Naive thymus-derived CD4-positive, alpha-beta T cell (primary cell): ENCODE measurements around the gene HOTAIR. TPM values are rescaled to one million over a fixed set of nuclear protein-coding genes. Genes with fewer than 3 reads are reported as not detected.

Experiments
- ATAC-seq: fragments of 150-1000 bp; cut with Tn5 transposase; 2 replicates; pipeline ENCODE4 v1.10.0; 2021; ENCODE audit warnings: mild to moderate bottlenecking, moderate library complexity
- CTCF ChIA-PET: fragments of 350-600 bp; sonication (Branson Sonifier 250); formaldehyde crosslinking; loops from one replicate; lab custom pipeline; 2021; ENCODE audit warnings: antibody characterized with exemption; lab: Charles Lee
- POLR2A ChIA-PET: fragments of 350-600 bp; sonication (Branson Sonifier 250); formaldehyde crosslinking; loops from one replicate; lab custom pipeline; 2021; ENCODE audit warnings: antibody characterized with exemption, inconsistent platforms; lab: Charles Lee
- DNase-seq, 9 donors: peaks; one replicate each; pipeline versions ENCODE4 v3.0.0 to v3.0.0-alpha.2; 2020 to 2022; ENCODE audit warnings: mixed read lengths in 1 of 9
- H3K27ac ChIP-seq: one replicate; pipeline ENCODE4 v1.7.0; 2013; ENCODE audit warnings: mild to moderate bottlenecking, low read depth, low read length, moderate library complexity
- H3K27me3 ChIP-seq, 2 donors: one replicate each; pipeline ENCODE4 v1.7.0; 2013; ENCODE audit warnings: low read length in 2 of 2, mild to moderate bottlenecking in 2 of 2, moderate library complexity in 2 of 2; ENCODE audit not compliant: control insufficient read depth in 2 of 2, insufficient read depth in 2 of 2
- H3K36me3 ChIP-seq, 3 experiments: 1 replicate in 2 of 3; 2 replicates in 1 of 3; pipeline ENCODE4 v1.7.0; 2013; ENCODE audit warnings: low read length in 3 of 3, mild to moderate bottlenecking in 3 of 3, moderate library complexity in 1 of 3; ENCODE audit not compliant: insufficient read depth in 3 of 3, control insufficient read depth in 2 of 3
- H3K4me1 ChIP-seq, 2 donors: one replicate each; pipeline ENCODE4 v1.7.0; 2013; ENCODE audit warnings: low read length in 2 of 2, mild to moderate bottlenecking in 2 of 2, moderate library complexity in 1 of 2; ENCODE audit not compliant: control insufficient read depth in 2 of 2, insufficient read depth in 2 of 2
- H3K4me3 ChIP-seq: 2 replicates; pipeline ENCODE4 v1.7.0; 2013; ENCODE audit warnings: mild to moderate bottlenecking, low read length
- H3K9me3 ChIP-seq, 3 experiments: 1 replicate in 2 of 3; 2 replicates in 1 of 3; pipeline ENCODE4 v1.7.0; 2013; ENCODE audit warnings: low read length in 3 of 3; ENCODE audit not compliant: control insufficient read depth in 2 of 3
- H3K27ac Mint-ChIP-seq, 9 donors: one replicate each; pipeline ENCODE4 v1.8.0; 2020 to 2022; ENCODE audit warnings: mixed read lengths in 9 of 9, mild to moderate bottlenecking in 8 of 9, moderate library complexity in 5 of 9, inconsistent platforms in 2 of 9
- H3K27me3 Mint-ChIP-seq, 5 donors: one replicate each; pipeline ENCODE4 v1.8.0; 2021 to 2022; ENCODE audit warnings: mixed read lengths in 5 of 5, mild to moderate bottlenecking in 1 of 5
- H3K36me3 Mint-ChIP-seq, 5 donors: one replicate each; pipeline ENCODE4 v1.8.0; 2020 to 2022; ENCODE audit warnings: mixed read lengths in 5 of 5, mild to moderate bottlenecking in 3 of 5, inconsistent platforms in 1 of 5
- H3K4me1 Mint-ChIP-seq, 7 donors: one replicate each; pipeline ENCODE4 v1.8.0; 2020 to 2022; ENCODE audit warnings: mixed read lengths in 7 of 7, mild to moderate bottlenecking in 3 of 7, inconsistent platforms in 1 of 7
- H3K4me3 Mint-ChIP-seq, 10 donors: one replicate each; pipeline ENCODE4 v1.8.0; 2020 to 2022; ENCODE audit warnings: mild to moderate bottlenecking in 10 of 10, mixed read lengths in 10 of 10, moderate library complexity in 6 of 10, inconsistent platforms in 2 of 10
- H3K9me3 Mint-ChIP-seq, 11 donors: one replicate each; pipeline ENCODE4 v1.8.0; 2020 to 2022; ENCODE audit warnings: mixed read lengths in 11 of 11, mild to moderate bottlenecking in 4 of 11, inconsistent platforms in 1 of 11, moderate library complexity in 1 of 11
- intact Hi-C, 2 donors: fragments of 100-400 bp; cut with micrococcal nuclease; formaldehyde crosslinking; loops; one replicate each; pipeline ENCODE4 v1.15.1; 2023
- polyA plus RNA-seq, 2 donors: library from polyadenylated mRNA; unstranded; fragments of 300-500 nt; fragmentation: Illumina TruSeq; gene quantifications; one replicate each; pipeline ENCODE4 v1.2.3, GENCODE V29; 2021
- total RNA-seq, 6 experiments: library from RNA in 5 of 6; stranded (reverse) in 5 of 6; gene quantifications; 1 replicate in 5 of 6; 2 replicates in 1 of 6; pipeline ENCODE4 v1.2.3 and lab custom pipeline; 2021 to 2026

The HOTAIR gene
- total and polyA plus RNA-seq, 7 experiments from 2014 or later: not detected

GRCh38 chr12:53932915-53933314 is 41.8 kb downstream of the HOTAIR start:
- peaks cover 0 to 3% of the 10 kb centered on the region in 2 donors for H3K4me1 ChIP-seq
- ChIA-PET POLR2A (no interaction called here), CTCF (no interaction called here)
- H3K27me3 Mint-ChIP-seq: peaks cover 96 to 100% (median 97%) of the 10 kb centered on the region in 5 donors
- H3K4me3 Mint-ChIP-seq: no peak overlapping the region
- peaks cover 0 to 1% (median 0%) of the 10 kb centered on the region in 5 donors for H3K36me3 Mint-ChIP-seq
- no peak overlapping the region for H3K27ac ChIP-seq
- DNase-seq (no peak), ATAC-seq (no peak)
- peaks cover 15 to 30% of the 10 kb centered on the region in 2 donors for H3K27me3 ChIP-seq
- no peaks in the 10 kb centered on the region for H3K9me3 ChIP-seq
- H3K27ac Mint-ChIP-seq: no peak overlapping the region
- H3K36me3 ChIP-seq: no peaks in the 10 kb centered on the region
- intact Hi-C loops: no loop called here
- H3K4me3 ChIP-seq: no peak overlapping the region
- H3K4me1 Mint-ChIP-seq: peaks cover 4 to 31% (median 23%) of the 10 kb centered on the region in 7 donors
- peaks cover 0 to 29% (median 5%) of the 10 kb centered on the region in 11 donors for H3K9me3 Mint-ChIP-seq

GRCh38 chr12:53931844-53932581 is 42.7 kb downstream of the HOTAIR start:
- Mint-ChIP-seq H3K4me1 (peaks cover 4 to 26% (median 18%) of the 10 kb centered on the region in 7 donors), H3K27me3 (peaks cover 92 to 100% (median 95%) of the 10 kb centered on the region in 5 donors), H3K27ac (no peak overlapping the region), H3K4me3 (no peak overlapping the region), H3K36me3 (peaks cover 0 to 3% (median 0%) of the 10 kb centered on the region in 5 donors), H3K9me3 (peaks cover 0 to 26% (median 5%) of the 10 kb centered on the region in 11 donors)
- CTCF ChIA-PET: no interaction called here
- Histone ChIP-seq H3K36me3 (no peaks in the 10 kb centered on the region), H3K4me3 (no peak overlapping the region), H3K9me3 (no peaks in the 10 kb centered on the region), H3K27me3 (peaks cover 12 to 28% of the 10 kb centered on the region in 2 donors), H3K27ac (no peak overlapping the region), H3K4me1 (peaks cover 0 to 3% of the 10 kb centered on the region in 2 donors)
- intact Hi-C loops: no loop called here
- no peak for DNase-seq
- POLR2A ChIA-PET: no interaction called here
- no peak for ATAC-seq

GRCh38 chr12:53930591-53931255 is 44.0 kb downstream of the HOTAIR start:
- Histone ChIP-seq H3K4me1 (peaks cover 0 to 3% of the 10 kb centered on the region in 2 donors), H3K4me3 (no peak overlapping the region), H3K9me3 (no peaks in the 10 kb centered on the region), H3K27me3 (peaks cover 13 to 28% of the 10 kb centered on the region in 2 donors), H3K36me3 (no peaks in the 10 kb centered on the region), H3K27ac (no peak overlapping the region)
- intact Hi-C loops: no loop called here
- POLR2A ChIA-PET: no interaction called here
- Mint-ChIP-seq H3K36me3 (peaks cover 0 to 3% (median 0%) of the 10 kb centered on the region in 5 donors), H3K27me3 (peaks cover 93 to 100% (median 96%) of the 10 kb centered on the region in 5 donors), H3K4me1 (peaks cover 4 to 16% (median 8%) of the 10 kb centered on the region in 7 donors), H3K4me3 (no peak overlapping the region), H3K9me3 (peaks cover 0 to 27% (median 5%) of the 10 kb centered on the region in 11 donors), H3K27ac (peak overlapping the region in 1 of 9 donors; percentile 13)
- CTCF ChIA-PET: no interaction called here
- no peak for ATAC-seq
- no peak for DNase-seq

GRCh38 chr12:53929527-53929926 is 45.2 kb downstream of the HOTAIR start:
- Mint-ChIP-seq H3K36me3 (peaks cover 0 to 3% (median 0%) of the 10 kb centered on the region in 5 donors), H3K27me3 (peaks cover 91 to 100% (median 93%) of the 10 kb centered on the region in 5 donors), H3K4me1 (peaks cover 0 to 7% (median 3%) of the 10 kb centered on the region in 7 donors), H3K9me3 (peaks cover 0 to 30% (median 5%) of the 10 kb centered on the region in 11 donors), H3K27ac (no peak overlapping the region), H3K4me3 (no peak overlapping the region)
- DNase-seq (no peak), ATAC-seq (no peak)
- H3K27ac ChIP-seq: no peak overlapping the region
- ChIA-PET POLR2A (interaction anchor here (0.7 kb wide), 1 partner anchor 1336 kb away, joined by 3 read pairs; no protein-coding TSS in a partner anchor), CTCF (no interaction called here)
- H3K4me3 ChIP-seq: no peak overlapping the region
- no peaks in the 10 kb centered on the region for H3K36me3 ChIP-seq
- no peaks in the 10 kb centered on the region for H3K9me3 ChIP-seq
- H3K27me3 ChIP-seq: peaks cover 18 to 31% of the 10 kb centered on the region in 2 donors
- no peaks in the 10 kb centered on the region for H3K4me1 ChIP-seq
- intact Hi-C loops: loop anchor here in 1 of 2 donors (5.0 kb wide), 1 partner anchor 33 kb away; no protein-coding TSS in a partner anchor

- H3K36me3 Mint-ChIP-seq: peaks cover 0 to 7% (median 0%) of the 10 kb centered on the region in 5 donors
- POLR2A ChIA-PET: no interaction called here
- Histone ChIP-seq H3K4me3 (no peak overlapping the region), H3K4me1 (no peaks in the 10 kb centered on the region), H3K36me3 (no peaks in the 10 kb centered on the region), H3K27me3 (peaks cover 19 to 31% of the 10 kb centered on the region in 2 donors), H3K9me3 (no peaks in the 10 kb centered on the region), H3K27ac (no peak overlapping the region)
- peaks cover 91 to 99% (median 93%) of the 10 kb centered on the region in 5 donors for H3K27me3 Mint-ChIP-seq
- peak overlapping the region in 1 of 9 donors; percentile 46 for H3K27ac Mint-ChIP-seq
- peaks cover 0 to 30% (median 5%) of the 10 kb centered on the region in 11 donors for H3K9me3 Mint-ChIP-seq
- H3K4me1 Mint-ChIP-seq: peaks cover 0 to 7% (median 3%) of the 10 kb centered on the region in 7 donors
- H3K4me3 Mint-ChIP-seq: peak overlapping the region in 3 of 10 donors; percentile 6 to 18 (median 16)
- CTCF ChIA-PET: no interaction called here
- ATAC-seq (no peak), DNase-seq (no peak)
- intact Hi-C loops: loop anchor here in 1 of 2 donors (5.0 kb wide), 1 partner anchor 34 kb away; no protein-coding TSS in a partner anchor
Measured at GRCh38 chr12:53928054-53928835, 46.5 kb downstream of the HOTAIR start.
